NCI-H1417 treated with DMSO at 0.1 percent for 48 hours (cell line): Measurements from ENCODE around the gene COX5A.
"Not testable (repeated sequence)": the region's sequence is repeated elsewhere in the genome, so short reads cannot be mapped to it uniquely, and the experiment has no call there.

Experiments
- DNase-seq: peaks from one replicate; lab custom pipeline; 2025; lab: John Stamatoyannopoulos, UW

Gene COX5A

GRCh38 chr15:74955796-74956647, 18.1 kb upstream of the COX5A start:
- DNase-seq = peak; percentile 16

- DNase-seq = no peak
These were observed 17.1 kb upstream of the COX5A start for GRCh38 chr15:74955017-74955416.

- no peak for DNase-seq
These were observed 16.6 kb upstream of the COX5A start for GRCh38 chr15:74954515-74954914.

GRCh38 chr15:74951006-74951405, 13.1 kb upstream of the COX5A start:
- DNase-seq = no peak

GRCh38 chr15:74950078-74950908, 12.4 kb upstream of the COX5A start:
- DNase-seq = peak; percentile 46

- DNase-seq = no peak
These were observed 642 bp downstream of the COX5A start for GRCh38 chr15:74937272-74937589.

GRCh38 chr15:74935193-74935592, 2.7 kb downstream of the COX5A start:
- not testable (repeated sequence) for DNase-seq

GRCh38 chr15:74933573-74933972, 4.3 kb downstream of the COX5A start:
- no peak for DNase-seq

- DNase-seq = no peak
These were observed 9.1 kb downstream of the COX5A start for GRCh38 chr15:74928771-74929198.

- no peak for DNase-seq
These were observed 13.3 kb downstream of the COX5A start for GRCh38 chr15:74924525-74924924.

- DNase-seq = no peak
These were observed 17.4 kb downstream of the COX5A start for GRCh38 chr15:74920456-74920855.

- no peak for DNase-seq
These were observed 20.2 kb downstream of the COX5A start for GRCh38 chr15:74917676-74918075.

GRCh38 chr15:74913799-74914198, 24.1 kb downstream of the COX5A start:
- DNase-seq = not testable (repeated sequence)

GRCh38 chr15:74913041-74913440, 24.8 kb downstream of the COX5A start:
- DNase-seq = no peak

GRCh38 chr15:74908635-74909034, 29.2 kb downstream of the COX5A start:
- DNase-seq = no peak

- no peak for DNase-seq
These were observed 30.6 kb downstream of the COX5A start for GRCh38 chr15:74907163-74907870.

- DNase-seq = peak; percentile 50
These were observed 31.3 kb downstream of the COX5A start, which contains the start of gene FAM219B for GRCh38 chr15:74906450-74907162. TSS of gene FAM219B (minus strand) at chr15:74906851. CDS start at chr15:74906800, 51 bp downstream.

GRCh38 chr15:74906067-74906449, 31.8 kb downstream of the COX5A start:
- DNase-seq = no peak

GRCh38 chr15:74904190-74904805, 33.6 kb downstream of the COX5A start:
- no peak for DNase-seq

- DNase-seq = no peak
These were observed 34.2 kb downstream of the COX5A start for GRCh38 chr15:74903676-74904075.
